HEK293 (cell line): Measurements from ENCODE around the gene MYO5B.

ENCODE experiments used
- CTCF ChIA-PET: fragments of 350-600 bp; formaldehyde crosslinking; extraction: SDS; loops from one replicate; lab custom pipeline; 2021; ENCODE audit warnings: antibody characterized with exemption; lab: Yijun Ruan, JAX
- POLR2A ChIA-PET: fragments of 300-600 bp; formaldehyde crosslinking; extraction: SDS; loops from one replicate; lab custom pipeline; 2020; ENCODE audit warnings: antibody characterized with exemption, inconsistent platforms; lab: Yijun Ruan, JAX
- H3K27ac ChIP-seq: fragments of 200-500 bp; sonication (Bioruptor generic); 2 replicates; pipeline ENCODE4 v1.5.1; 2014; ENCODE audit warnings: low read depth, low read length, control low read depth, inconsistent platforms; ENCODE audit errors: extremely low read depth
- H3K36me3 ChIP-seq, 2 experiments: fragments of 200-500 bp in 1 of 2; sonication (Bioruptor generic) in 1 of 2; 1 replicate in 1 of 2; 2 replicates in 1 of 2; pipeline ENCODE4 v1.5.1; 2014 to 2017; ENCODE audit warnings: inconsistent platforms in 2 of 2, low read length in 2 of 2; ENCODE audit not compliant: control insufficient read depth in 2 of 2, insufficient read depth in 1 of 2
- H3K4me1 ChIP-seq: fragments of 200-500 bp; sonication (Bioruptor generic); 2 replicates; pipeline ENCODE4 v1.5.1; 2014; ENCODE audit warnings: mild to moderate bottlenecking, low read length, inconsistent platforms; ENCODE audit not compliant: control insufficient read depth, insufficient read depth
- H3K4me3 ChIP-seq: 2 replicates; pipeline ENCODE4 v1.5.1; 2011; ENCODE audit warnings: low read depth, mild to moderate bottlenecking, control low read depth, low read length, moderate library complexity
- H3K9me3 ChIP-seq: fragments of 200-500 bp; sonication (Bioruptor generic); 2 replicates; pipeline ENCODE4 v1.5.1; 2014; ENCODE audit warnings: low read depth, low read length, inconsistent platforms; ENCODE audit not compliant: control insufficient read depth, insufficient read depth
- MEIS1 ChIP-seq: sonication (generic); formaldehyde crosslinking; IDR thresholded peaks from 2 replicates; pipeline ENCODE4 v1.8.1; 2022; ENCODE audit warnings: missing genetic modification reagents, mild to moderate bottlenecking, borderline replicate concordance
- SP2 ChIP-seq: fragments of 450-650 bp; formaldehyde crosslinking; IDR thresholded peaks from 2 replicates; pipeline ENCODE4 v1.5.1; 2016; ENCODE audit warnings: missing biosample characterization, missing genetic modification characterization
- SP7 ChIP-seq: fragments of 450-650 bp; formaldehyde crosslinking; IDR thresholded peaks from 2 replicates; pipeline ENCODE4 v1.5.1; 2016; ENCODE audit warnings: missing biosample characterization, missing genetic modification characterization
- ZBTB1 ChIP-seq: fragments of 450-650 bp; formaldehyde crosslinking; IDR thresholded peaks from 2 replicates; pipeline ENCODE4 v1.5.1; 2016; ENCODE audit warnings: missing biosample characterization, missing genetic modification characterization
- ZBTB44 ChIP-seq: fragments of 450-650 bp; IDR thresholded peaks from 2 replicates; pipeline ENCODE4 v1.5.1; 2018; ENCODE audit warnings: missing biosample characterization, mild to moderate bottlenecking, missing genetic modification characterization
- ZBTB49 ChIP-seq: fragments of 450-650 bp; formaldehyde crosslinking; IDR thresholded peaks from 2 replicates; pipeline ENCODE4 v1.5.1; 2016; ENCODE audit warnings: missing biosample characterization, missing genetic modification characterization, low read depth
- ZBTB6 ChIP-seq: fragments of 450-650 bp; formaldehyde crosslinking; IDR thresholded peaks from 2 replicates; pipeline ENCODE4 v1.5.1; 2017; ENCODE audit warnings: missing biosample characterization, missing genetic modification characterization
- ZIC2 ChIP-seq: fragments of 450-650 bp; formaldehyde crosslinking; IDR thresholded peaks from 2 replicates; pipeline ENCODE4 v1.5.1; 2016; ENCODE audit warnings: missing biosample characterization, missing genetic modification characterization
- ZNF132 ChIP-seq: fragments of 450-650 bp; formaldehyde crosslinking; IDR thresholded peaks from 2 replicates; pipeline ENCODE4 v1.5.1; 2017; ENCODE audit warnings: missing biosample characterization, missing genetic modification characterization, borderline replicate concordance
- ZNF157 ChIP-seq: fragments of 450-650 bp; formaldehyde crosslinking; IDR thresholded peaks from 2 replicates; pipeline ENCODE4 v1.5.1; 2016; ENCODE audit warnings: missing biosample characterization, missing genetic modification characterization
- ZNF2 ChIP-seq: fragments of 450-650 bp; formaldehyde crosslinking; IDR thresholded peaks from 2 replicates; pipeline ENCODE4 v1.5.1; 2016; ENCODE audit warnings: missing biosample characterization, missing genetic modification characterization
- ZNF324 ChIP-seq: fragments of 450-650 bp; formaldehyde crosslinking; IDR thresholded peaks from 2 replicates; pipeline ENCODE4 v1.5.1; 2016; ENCODE audit warnings: missing biosample characterization, missing genetic modification characterization
- ZNF335 ChIP-seq: fragments of 450-650 bp; formaldehyde crosslinking; conservative IDR thresholded peaks from 2 replicates; pipeline ENCODE4 v1.5.1; 2016; ENCODE audit warnings: missing biosample characterization, missing genetic modification characterization
- ZNF398 ChIP-seq: fragments of 450-650 bp; formaldehyde crosslinking; IDR thresholded peaks from 2 replicates; pipeline ENCODE4 v1.5.1; 2017; ENCODE audit warnings: missing biosample characterization, missing genetic modification characterization
- ZNF423 ChIP-seq: fragments of 450-650 bp; formaldehyde crosslinking; IDR thresholded peaks from 2 replicates; pipeline ENCODE4 v1.5.1; 2016; ENCODE audit warnings: missing biosample characterization, missing genetic modification characterization
- ZNF426 ChIP-seq: fragments of 450-650 bp; formaldehyde crosslinking; IDR thresholded peaks from 2 replicates; pipeline ENCODE4 v1.5.1; 2017; ENCODE audit warnings: missing biosample characterization, missing genetic modification characterization, mild to moderate bottlenecking, inconsistent platforms, moderate library complexity
- ZNF433 ChIP-seq: fragments of 450-650 bp; formaldehyde crosslinking; IDR thresholded peaks from 2 replicates; pipeline ENCODE4 v1.5.1; 2016; ENCODE audit warnings: missing biosample characterization, missing genetic modification characterization, low read depth
- ZNF488 ChIP-seq: fragments of 450-650 bp; formaldehyde crosslinking; IDR thresholded peaks from 2 replicates; pipeline ENCODE4 v1.5.1; 2016; ENCODE audit warnings: missing biosample characterization, missing genetic modification characterization
- ZNF501 ChIP-seq: fragments of 450-650 bp; formaldehyde crosslinking; IDR thresholded peaks from 2 replicates; pipeline ENCODE4 v1.5.1; 2016; ENCODE audit warnings: missing biosample characterization, missing genetic modification characterization
- ZNF654 ChIP-seq: fragments of 450-650 bp; formaldehyde crosslinking; IDR thresholded peaks from 2 replicates; pipeline ENCODE4 v1.5.1; 2016; ENCODE audit warnings: low read depth, missing biosample characterization, missing genetic modification characterization
- ZNF658 ChIP-seq: fragments of 450-650 bp; formaldehyde crosslinking; IDR thresholded peaks from 2 replicates; pipeline ENCODE4; 2016; ENCODE audit warnings: missing biosample characterization, missing genetic modification characterization
- ZNF791 ChIP-seq: fragments of 450-650 bp; formaldehyde crosslinking; IDR thresholded peaks from 2 replicates; pipeline ENCODE4 v1.5.1; 2016; ENCODE audit warnings: missing biosample characterization, missing genetic modification characterization
- ZSCAN5A ChIP-seq: fragments of 450-650 bp; formaldehyde crosslinking; IDR thresholded peaks from 2 replicates; pipeline ENCODE4 v1.5.1; 2016; ENCODE audit warnings: missing biosample characterization, missing genetic modification characterization

MYO5B gene

GRCh38 chr18:50187659-50188058, 7.3 kb downstream of the MYO5B start:
- Histone ChIP-seq H3K4me1 (peaks cover 6% of the 10 kb centered on the region; the same call in 1 of the 2 replicates), H3K27ac (no peak overlapping the region), H3K4me3 (no peak overlapping the region), H3K9me3 (no peaks in the 10 kb centered on the region), H3K36me3 (no peaks in the 10 kb centered on the region)
- ChIA-PET CTCF (interaction anchor here (0.5 to 0.7 kb wide), 4 partner anchors 72 to 1771 kb away, joined by 3 to 5 read pairs (median 4); no protein-coding TSS in a partner anchor), POLR2A (no interaction called here)
- TF ChIP-seq ZNF654 (tag by site-specific recombination) (no peak), ZNF423 (no peak), ZNF488 (tag by site-specific recombination) (no peak), ZSCAN5A (no peak), SP2 (tag by site-specific recombination) (no peak), ZBTB44 (tag by site-specific recombination) (no peak), ZBTB1 (tag by site-specific recombination) (no peak), ZNF791 (tag by site-specific recombination) (no peak), ZBTB49 (no peak), ZNF433 (tag by site-specific recombination) (no peak)

GRCh38 chr18:50186385-50186784, 8.6 kb downstream of the MYO5B start:
- Histone ChIP-seq H3K9me3 (no peaks in the 10 kb centered on the region), H3K36me3 (no peaks in the 10 kb centered on the region), H3K27ac (no peak overlapping the region), H3K4me3 (no peak overlapping the region), H3K4me1 (peaks cover 12% of the 10 kb centered on the region; the same call in 1 of the 2 replicates)
- ChIA-PET POLR2A (interaction anchor here (0.5 kb wide), 1 partner anchor 189 kb away, joined by 4 read pairs; no protein-coding TSS in a partner anchor), CTCF (interaction anchor here (0.9 to 1.8 kb wide), 2 partner anchors 10 to 171 kb away, joined by 3 to 10 read pairs; partner anchors contain the start of gene MYO5B)
- no peak for TF ChIP-seq SP7 (tag by site-specific recombination)
- TF ChIP-seq ZNF2, result no peak
- TF ChIP-seq ZNF324 (tag by site-specific recombination), result no peak
- TF ChIP-seq ZNF398 (tag by site-specific recombination), result no peak
- TF ChIP-seq ZNF501 (tag by site-specific recombination), result no peak
- TF ChIP-seq ZNF132 (tag by site-specific recombination), result no peak
- TF ChIP-seq ZIC2 (tag by site-specific recombination), result no peak
- TF ChIP-seq ZBTB6 (tag by site-specific recombination), result no peak
- TF ChIP-seq ZNF658 (tag by site-specific recombination), result no peak
- no peak for TF ChIP-seq ZNF335 (tag by site-specific recombination)
- TF ChIP-seq MEIS1 (CRISPR knock-in tag), result no peak
- TF ChIP-seq ZNF157 (tag by site-specific recombination), result no peak
- no peak for TF ChIP-seq ZNF426 (tag by site-specific recombination)
